ENCODE results near the gene ATP1B3.
"Not testable (repeated sequence)": the region's sequence is repeated elsewhere in the genome, so short reads cannot be mapped to it uniquely, and the experiment has no call there.

The ATP1B3 gene

GRCh38 chr3:141876381-141876890, at the start of gene ATP1B3:
ATP1B3 (plus strand) TSS chr3:141876643; CDS start chr3:141876802, 159 bp downstream.
- DNase-seq: peak; percentile 85

- DNase-seq: no peak
These were observed 48.0 kb upstream of the ATP1B3 start for GRCh38 chr3:141828487-141828886.

- DNase-seq: no peak
These were observed 47.6 kb upstream of the ATP1B3 start for GRCh38 chr3:141828890-141829289.

- DNase-seq: no peak
These were observed 45.9 kb upstream of the ATP1B3 start for GRCh38 chr3:141830508-141830907.

GRCh38 chr3:141834292-141834691, 42.2 kb upstream of the ATP1B3 start:
- no peak for DNase-seq

GRCh38 chr3:141835557-141836229, 40.8 kb upstream of the ATP1B3 start:
- DNase-seq: no peak

GRCh38 chr3:141839389-141839788, 37.1 kb upstream of the ATP1B3 start:
- DNase-seq: no peak

- DNase-seq: no peak
These were observed 35.5 kb upstream of the ATP1B3 start for GRCh38 chr3:141840737-141841544.

GRCh38 chr3:141844108-141844507, 32.3 kb upstream of the ATP1B3 start:
- no peak for DNase-seq

- no peak for DNase-seq
These were observed 31.6 kb upstream of the ATP1B3 start for GRCh38 chr3:141844812-141845211.

GRCh38 chr3:141845407-141846049, 30.9 kb upstream of the ATP1B3 start:
- no peak for DNase-seq

- DNase-seq: no peak
These were observed 30.4 kb upstream of the ATP1B3 start for GRCh38 chr3:141846050-141846433.

GRCh38 chr3:141848159-141848748, 28.2 kb upstream of the ATP1B3 start:
- DNase-seq: not testable (repeated sequence)

- no peak for DNase-seq
These were observed 27.2 kb upstream of the ATP1B3 start for GRCh38 chr3:141849056-141849815.

GRCh38 chr3:141851411-141851810, 25.0 kb upstream of the ATP1B3 start:
- DNase-seq: no peak

GRCh38 chr3:141853081-141853601, 23.3 kb upstream of the ATP1B3 start:
- DNase-seq: no peak

- DNase-seq: no peak
These were observed 22.7 kb upstream of the ATP1B3 start for GRCh38 chr3:141853629-141854168.

GRCh38 chr3:141854599-141854998, 21.8 kb upstream of the ATP1B3 start:
- no peak for DNase-seq

- DNase-seq: no peak
These were observed 18.1 kb upstream of the ATP1B3 start for GRCh38 chr3:141858312-141858711.

GRCh38 chr3:141859651-141860050, 16.8 kb upstream of the ATP1B3 start:
- no peak for DNase-seq

- DNase-seq: no peak
These were observed 16.3 kb upstream of the ATP1B3 start for GRCh38 chr3:141860086-141860669.

Data from CD4-positive, alpha-beta T cell treated with Interleukin-4 for 4 hours (primary cell).